ENCODE results near the gene SPTY2D1. TPM values are rescaled to one million over a fixed set of nuclear protein-coding genes. Genes with fewer than 3 reads are reported as not detected.

SPTY2D1 gene, protein sequence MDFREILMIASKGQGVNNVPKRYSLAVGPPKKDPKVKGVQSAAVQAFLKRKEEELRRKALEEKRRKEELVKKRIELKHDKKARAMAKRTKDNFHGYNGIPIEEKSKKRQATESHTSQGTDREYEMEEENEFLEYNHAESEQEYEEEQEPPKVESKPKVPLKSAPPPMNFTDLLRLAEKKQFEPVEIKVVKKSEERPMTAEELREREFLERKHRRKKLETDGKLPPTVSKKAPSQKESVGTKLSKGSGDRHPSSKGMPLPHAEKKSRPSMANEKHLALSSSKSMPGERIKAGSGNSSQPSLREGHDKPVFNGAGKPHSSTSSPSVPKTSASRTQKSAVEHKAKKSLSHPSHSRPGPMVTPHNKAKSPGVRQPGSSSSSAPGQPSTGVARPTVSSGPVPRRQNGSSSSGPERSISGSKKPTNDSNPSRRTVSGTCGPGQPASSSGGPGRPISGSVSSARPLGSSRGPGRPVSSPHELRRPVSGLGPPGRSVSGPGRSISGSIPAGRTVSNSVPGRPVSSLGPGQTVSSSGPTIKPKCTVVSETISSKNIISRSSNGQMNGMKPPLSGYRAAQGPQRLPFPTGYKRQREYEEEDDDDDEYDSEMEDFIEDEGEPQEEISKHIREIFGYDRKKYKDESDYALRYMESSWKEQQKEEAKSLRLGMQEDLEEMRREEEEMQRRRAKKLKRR
- 11.8 TPM for total RNA-seq

DNA sequence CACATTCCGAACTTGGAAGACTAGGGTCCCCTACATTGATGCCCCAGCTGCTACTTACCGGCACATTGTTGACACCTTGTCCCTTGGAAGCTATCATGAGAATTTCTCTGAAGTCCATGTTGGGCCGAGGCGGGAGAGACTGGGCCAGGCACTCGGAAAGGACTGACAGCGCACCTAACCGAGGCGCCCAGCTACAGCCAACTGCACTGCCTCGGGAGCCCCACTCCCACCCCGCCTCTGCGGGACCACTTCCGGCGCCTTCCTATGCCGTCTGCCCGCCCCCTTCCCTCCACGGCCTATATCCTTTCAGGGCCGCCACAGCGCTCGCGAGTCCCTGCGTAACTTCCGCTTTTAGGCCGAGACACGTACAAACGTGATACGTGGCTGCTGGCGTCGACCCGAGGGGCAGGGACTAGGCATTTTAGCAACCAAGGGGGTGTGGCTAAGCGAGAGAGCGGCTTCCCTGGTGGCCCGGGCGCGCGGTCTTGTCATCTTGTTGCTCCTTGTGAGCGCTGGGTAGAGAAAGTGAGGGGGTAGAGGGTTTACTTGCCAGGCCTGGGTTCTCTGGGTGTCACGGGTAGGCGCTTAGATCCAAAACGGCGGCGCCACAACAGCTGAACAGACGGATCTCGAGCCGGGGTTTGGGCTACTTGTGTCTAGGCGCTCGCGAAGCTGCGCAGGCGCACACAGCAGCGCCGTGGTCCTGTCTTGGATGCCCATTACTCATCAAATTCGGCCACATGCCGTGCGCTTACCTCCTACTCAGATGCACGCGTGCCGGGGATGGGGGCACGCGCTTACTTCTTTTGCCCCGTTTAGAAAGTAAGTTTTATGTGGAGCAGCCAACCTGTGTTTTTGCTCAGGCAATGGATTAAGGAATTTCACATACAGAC, at the start of gene SPTY2D1:
SPTY2D1 (minus strand) TSS at position 203 of the 893 bp plus-strand sequence; CDS start at position 118, 85 bp downstream.

GRCh38 chr11:18599739-18600230, 34.4 kb downstream of the SPTY2D1 start, which contains the start of gene MISFA:
TSS of gene MISFA (plus strand) at chr11:18599789. CDS start at chr11:18599929, 140 bp downstream.

GRCh38 chr11:18588297-18589252, 45.6 kb downstream of the SPTY2D1 start, which contains the start of gene UEVLD:
TSS of gene UEVLD (minus strand) at chr11:18588734. CDS start at chr11:18588654, 80 bp downstream.

Other genes with a start within 250 kb of the SPTY2D1 start
- 196 TPM for gene LDHA, start 239.8 kb downstream of the SPTY2D1 start, total RNA-seq
- gene LDHC, start 222.0 kb downstream of the SPTY2D1 start, total RNA-seq: not detected
- 0.46 TPM for gene LDHAL6A, start 178.5 kb downstream of the SPTY2D1 start, total RNA-seq
- gene TSG101, start 107.4 kb downstream of the SPTY2D1 start, total RNA-seq: 84.7 TPM
- gene UEVLD, start 45.6 kb downstream of the SPTY2D1 start, total RNA-seq: 20.1 TPM
- gene MISFA, start 34.6 kb downstream of the SPTY2D1 start, total RNA-seq: 1.2 TPM
- 6.7 TPM for gene TMEM86A, start 64.4 kb upstream of the SPTY2D1 start, total RNA-seq
- 0.46 TPM for gene IGSF22, start 91.8 kb upstream of the SPTY2D1 start, total RNA-seq
- 43.4 TPM for gene PTPN5, start 157.5 kb upstream of the SPTY2D1 start, total RNA-seq

Measured in diencephalon (tissue), 1 donor.